Glutamatergic neuron (in vitro differentiated cells): Measurements from ENCODE around the gene CDC42SE2. TPM values are rescaled to one million over a fixed set of nuclear protein-coding genes. Genes with fewer than 3 reads are reported as not detected.

Experiments
- DNase-seq: peaks from one replicate; pipeline ENCODE4 v3.0.0; 2022
- H3K27ac Mint-ChIP-seq: one replicate; pipeline ENCODE4 v1.8.0; 2020; ENCODE audit warnings: mild to moderate bottlenecking, mixed read lengths, inconsistent platforms; ENCODE audit not compliant: unreplicated experiment
- H3K27me3 Mint-ChIP-seq: one replicate; pipeline ENCODE4 v1.8.0; 2020; ENCODE audit warnings: mild to moderate bottlenecking, moderate library complexity, mixed read lengths, inconsistent platforms; ENCODE audit not compliant: unreplicated experiment
- H3K36me3 Mint-ChIP-seq: one replicate; pipeline ENCODE4 v1.8.0; 2020; ENCODE audit warnings: mild to moderate bottlenecking, mixed read lengths, inconsistent platforms; ENCODE audit not compliant: unreplicated experiment
- H3K4me1 Mint-ChIP-seq: one replicate; pipeline ENCODE4 v1.8.0; 2020; ENCODE audit warnings: mild to moderate bottlenecking, low read depth, mixed read lengths, inconsistent platforms; ENCODE audit not compliant: unreplicated experiment
- H3K4me3 Mint-ChIP-seq: one replicate; pipeline ENCODE4 v1.8.0; 2020; ENCODE audit warnings: mild to moderate bottlenecking, mixed read lengths, inconsistent platforms; ENCODE audit not compliant: unreplicated experiment
- H3K9me3 Mint-ChIP-seq: one replicate; pipeline ENCODE4 v1.8.0; 2020; ENCODE audit warnings: mild to moderate bottlenecking, moderate library complexity, mixed read lengths, inconsistent platforms; ENCODE audit not compliant: unreplicated experiment
- total RNA-seq: library from RNA; stranded (reverse); fragmentation: NEBNext Ultra II Directional; extraction: Animal tissue kit (Norgen Biotek cat#: 25700); gene quantifications from one replicate; pipeline ENCODE4 v1.2.1, GENCODE V29; 2021; ENCODE audit not compliant: unreplicated experiment
- TF ChIP-seq, protein P1 (sequence below): fragments of 200-600 bp; sonication (generic); IDR thresholded peaks from one replicate; pipeline ENCODE4 v1.5.0; 2021; ENCODE audit not compliant: partially characterized antibody, unreplicated experiment

The CDC42SE2 gene
- total RNA-seq, 1 donor from 2014 or later: 15.5 TPM

DNA sequence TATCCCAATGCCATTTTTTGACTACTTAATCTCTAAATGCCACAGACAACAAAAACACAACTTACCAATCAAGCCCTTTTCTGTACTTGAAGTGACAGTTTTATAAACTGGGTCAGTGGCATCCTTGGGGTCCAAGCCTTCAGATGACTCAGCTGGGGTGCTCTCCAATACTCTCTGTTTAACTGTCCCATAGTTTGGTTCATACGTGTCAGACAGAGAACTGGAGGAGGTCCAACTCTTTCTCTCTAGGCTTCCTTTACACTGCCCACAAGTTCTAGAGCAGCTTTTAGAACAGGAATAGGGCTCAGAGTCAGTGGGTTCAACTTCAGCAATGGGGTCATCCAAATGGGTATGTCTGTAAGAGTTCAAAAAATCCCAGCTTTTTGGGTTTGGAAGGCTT lies 166.9 kb downstream of the CDC42SE2 start:
- H3K4me1 Mint-ChIP-seq: no peaks in the 10 kb centered on the region
- H3K9me3 Mint-ChIP-seq: peaks cover 3% of the 10 kb centered on the region
- H3K27ac Mint-ChIP-seq: no peak overlapping the region
- H3K4me3 Mint-ChIP-seq: no peak overlapping the region
- no peak for DNase-seq
- peaks cover 1% of the 10 kb centered on the region for H3K36me3 Mint-ChIP-seq
- H3K27me3 Mint-ChIP-seq: peaks cover 4% of the 10 kb centered on the region
- TF ChIP-seq, protein P1, sequence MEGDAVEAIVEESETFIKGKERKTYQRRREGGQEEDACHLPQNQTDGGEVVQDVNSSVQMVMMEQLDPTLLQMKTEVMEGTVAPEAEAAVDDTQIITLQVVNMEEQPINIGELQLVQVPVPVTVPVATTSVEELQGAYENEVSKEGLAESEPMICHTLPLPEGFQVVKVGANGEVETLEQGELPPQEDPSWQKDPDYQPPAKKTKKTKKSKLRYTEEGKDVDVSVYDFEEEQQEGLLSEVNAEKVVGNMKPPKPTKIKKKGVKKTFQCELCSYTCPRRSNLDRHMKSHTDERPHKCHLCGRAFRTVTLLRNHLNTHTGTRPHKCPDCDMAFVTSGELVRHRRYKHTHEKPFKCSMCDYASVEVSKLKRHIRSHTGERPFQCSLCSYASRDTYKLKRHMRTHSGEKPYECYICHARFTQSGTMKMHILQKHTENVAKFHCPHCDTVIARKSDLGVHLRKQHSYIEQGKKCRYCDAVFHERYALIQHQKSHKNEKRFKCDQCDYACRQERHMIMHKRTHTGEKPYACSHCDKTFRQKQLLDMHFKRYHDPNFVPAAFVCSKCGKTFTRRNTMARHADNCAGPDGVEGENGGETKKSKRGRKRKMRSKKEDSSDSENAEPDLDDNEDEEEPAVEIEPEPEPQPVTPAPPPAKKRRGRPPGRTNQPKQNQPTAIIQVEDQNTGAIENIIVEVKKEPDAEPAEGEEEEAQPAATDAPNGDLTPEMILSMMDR: no peak

DNA sequence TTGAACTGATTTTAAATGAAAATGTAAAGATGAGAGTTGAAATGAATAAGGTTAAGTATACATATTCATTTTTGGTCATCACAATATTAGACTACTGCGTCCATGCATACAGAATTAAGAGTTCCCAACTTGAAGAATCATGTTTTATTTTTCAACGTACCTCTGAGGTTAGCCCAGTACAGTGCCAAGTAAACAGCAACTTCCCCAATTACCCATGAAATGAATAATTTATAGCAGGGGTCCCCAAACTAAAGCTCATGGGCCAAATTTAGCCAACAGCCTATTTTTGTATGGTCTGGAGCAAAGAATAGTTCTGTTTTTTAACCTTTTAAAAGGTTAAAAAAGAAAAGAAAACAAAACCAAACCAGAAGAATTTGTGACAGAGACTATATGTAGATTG lies 167.9 kb downstream of the CDC42SE2 start:
- H3K27me3 Mint-ChIP-seq: peaks cover 4% of the 10 kb centered on the region
- no peaks in the 10 kb centered on the region for H3K4me1 Mint-ChIP-seq
- H3K4me3 Mint-ChIP-seq: no peak overlapping the region
- H3K9me3 Mint-ChIP-seq: peaks cover 5% of the 10 kb centered on the region
- H3K27ac Mint-ChIP-seq: no peak overlapping the region
- DNase-seq: no peak
- TF ChIP-seq, protein P1: no peak
- peaks cover 5% of the 10 kb centered on the region for H3K36me3 Mint-ChIP-seq

DNA sequence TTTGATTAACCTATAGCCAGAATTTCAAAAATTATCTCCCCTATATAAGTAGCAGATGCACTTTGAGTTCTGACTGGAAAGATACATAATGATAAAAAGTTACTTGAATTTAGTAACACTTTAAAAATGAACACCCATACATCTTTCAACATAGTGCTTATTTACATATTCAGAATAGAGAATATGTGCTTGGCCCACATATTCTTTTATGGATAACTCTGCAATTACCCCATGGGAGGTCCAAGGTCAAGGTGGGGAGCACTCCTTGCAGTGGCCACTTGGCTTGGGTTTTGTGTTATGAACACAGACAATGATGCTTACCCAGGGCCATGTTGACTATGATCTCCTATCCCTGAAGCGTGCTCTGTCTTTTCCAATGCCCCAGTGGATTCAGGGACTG lies 169.3 kb downstream of the CDC42SE2 start:
- no peak overlapping the region for H3K27ac Mint-ChIP-seq

DNA sequence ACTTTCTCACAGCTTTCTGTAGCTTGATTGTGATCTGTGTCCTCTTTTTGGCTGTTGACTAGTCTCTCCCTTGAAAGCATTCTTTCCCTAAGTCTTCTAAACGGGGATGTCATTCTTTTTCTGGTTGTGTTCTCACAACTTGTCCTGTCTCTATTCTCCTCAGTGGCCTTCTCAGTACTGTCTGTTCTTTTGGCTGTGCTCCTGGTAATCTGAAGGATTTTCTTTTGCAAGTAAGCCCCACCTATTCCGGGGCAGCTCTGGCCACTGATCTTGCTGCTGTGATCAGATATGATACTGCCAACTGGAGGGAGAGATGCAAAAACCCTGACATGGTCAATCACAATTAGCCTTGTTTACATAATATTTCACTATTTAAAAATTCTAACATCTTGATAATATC lies 172.2 kb downstream of the CDC42SE2 start:
- peaks cover 7% of the 10 kb centered on the region for H3K27me3 Mint-ChIP-seq
- peaks cover 5% of the 10 kb centered on the region for H3K9me3 Mint-ChIP-seq
- H3K4me3 Mint-ChIP-seq: no peak overlapping the region
- no peak for DNase-seq
- H3K36me3 Mint-ChIP-seq: peaks cover 5% of the 10 kb centered on the region
- TF ChIP-seq, protein P1: no peak
- no peak overlapping the region for H3K27ac Mint-ChIP-seq
- H3K4me1 Mint-ChIP-seq: peaks cover 3% of the 10 kb centered on the region

More for the DNA sequence above, 169.3 kb downstream of the CDC42SE2 start:
- H3K9me3 Mint-ChIP-seq: peaks cover 5% of the 10 kb centered on the region
- TF ChIP-seq, protein P1: no peak
- DNase-seq: no peak
- H3K27me3 Mint-ChIP-seq: peaks cover 4% of the 10 kb centered on the region
- peaks cover 3% of the 10 kb centered on the region for H3K4me1 Mint-ChIP-seq
- peaks cover 5% of the 10 kb centered on the region for H3K36me3 Mint-ChIP-seq
- H3K4me3 Mint-ChIP-seq: no peak overlapping the region

DNA sequence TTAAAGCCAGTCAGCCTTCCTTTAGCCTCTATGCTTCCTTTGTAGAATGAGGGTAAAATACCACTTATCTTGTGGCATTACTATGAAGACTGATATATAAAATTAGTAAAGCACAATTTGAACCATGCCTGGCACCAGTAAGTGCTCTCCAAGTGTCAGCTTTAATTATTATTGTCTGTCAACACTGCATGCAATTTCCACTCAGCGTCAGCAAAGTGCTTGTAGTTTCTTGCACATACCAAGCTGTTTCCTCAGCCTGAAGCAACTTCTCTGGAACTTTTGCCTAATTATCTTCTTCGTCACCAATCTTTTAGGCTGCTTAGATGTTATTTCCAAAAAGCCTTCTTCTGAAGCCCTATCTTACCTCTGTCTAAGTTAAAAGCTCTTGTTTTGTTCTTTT lies 177.3 kb downstream of the CDC42SE2 start:
- DNase-seq: no peak
- TF ChIP-seq, protein P1: no peak
- Mint-ChIP-seq H3K27ac (no peak overlapping the region), H3K4me1 (peaks cover 3% of the 10 kb centered on the region), H3K27me3 (peaks cover 8% of the 10 kb centered on the region), H3K4me3 (no peak overlapping the region), H3K9me3 (peaks cover 2% of the 10 kb centered on the region), H3K36me3 (peaks cover 11% of the 10 kb centered on the region)

Other genes with a start within 250 kb of the CDC42SE2 start
- 180 TPM for gene HINT1, start 98.8 kb upstream of the CDC42SE2 start, total RNA-seq
- gene LYRM7, start 93.1 kb upstream of the CDC42SE2 start, total RNA-seq: 6.4 TPM